GM23248 (cell line): Measurements from ENCODE around the gene ZFAND3.

Experiments used
- EZH2 ChIP-seq: fragments of 200-600 bp; sonication (generic); IDR thresholded peaks from 2 replicates; pipeline ENCODE4 v1.6.1; 2018; ENCODE audit warnings: antibody characterized with exemption, mild to moderate bottlenecking; ENCODE audit not compliant: insufficient read depth, poor library complexity, severe bottlenecking
- EZH2phosphoT487 ChIP-seq: fragments of 200-600 bp; sonication (generic); IDR thresholded peaks from 2 replicates; pipeline ENCODE4 v1.6.1; 2018; ENCODE audit warnings: antibody characterized with exemption, moderate library complexity, mild to moderate bottlenecking, low read depth; ENCODE audit not compliant: insufficient read depth

DNA sequence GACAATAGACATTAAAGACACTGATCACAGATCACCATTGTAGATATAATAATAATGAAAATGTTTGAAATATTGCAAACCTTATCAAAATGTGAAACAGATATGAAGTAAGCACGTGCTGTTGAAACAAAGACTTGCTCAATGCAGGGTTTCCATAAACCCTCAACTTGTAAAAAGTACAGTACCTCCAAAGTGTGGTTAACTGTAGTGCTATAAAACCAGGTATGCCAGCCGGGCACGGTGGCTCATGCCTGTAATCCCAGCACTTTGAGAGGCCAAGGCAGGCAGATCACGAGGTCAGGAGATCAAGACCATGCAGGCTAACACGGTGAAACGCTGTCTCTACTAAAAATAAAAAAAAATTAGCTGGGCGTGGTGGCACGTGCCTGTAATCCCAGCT lies 96.6 kb downstream of the ZFAND3 start:
- no peak for TF ChIP-seq EZH2
- no peak for TF ChIP-seq EZH2phosphoT487
